AG04450 (cell line): ENCODE data around the gene UBXN4. TPM values are rescaled to one million over a fixed set of nuclear protein-coding genes. Genes with fewer than 3 reads are reported as not detected.

Experiments used
- CTCF ChIA-PET: fragments of 300-600, 350-600 bp; formaldehyde crosslinking; extraction: SDS; loops from one replicate; lab custom pipeline; 2022; ENCODE audit warnings: antibody characterized with exemption, inconsistent platforms; lab: Charles Lee
- POLR2A ChIA-PET: fragments of 350-600 bp; formaldehyde crosslinking; extraction: SDS; loops from one replicate; lab custom pipeline; 2021; ENCODE audit warnings: antibody characterized with exemption, inconsistent platforms; lab: Yijun Ruan, JAX
- DNase-seq: peaks from one replicate; pipeline ENCODE4 v3.0.0-alpha.2; 2011; ENCODE audit warnings: low read depth, low spot score
- H3K27ac ChIP-seq: one replicate; pipeline ENCODE4 v1.5.1; 2012; ENCODE audit warnings: low read depth, low read length, control low read depth
- H3K27me3 ChIP-seq: one replicate; pipeline ENCODE4 v1.6.0; 2012; ENCODE audit warnings: low read length; ENCODE audit not compliant: control insufficient read depth, insufficient read depth
- H3K4me3 ChIP-seq: 2 replicates; pipeline ENCODE4 v1.5.1; 2011; ENCODE audit warnings: mild to moderate bottlenecking, low read depth, low read length, control low read depth
- H3K9me3 ChIP-seq: 2 replicates; pipeline ENCODE4 v1.5.1; 2012; ENCODE audit warnings: low read length; ENCODE audit not compliant: control insufficient read depth, insufficient read depth
- polyA plus RNA-seq: library from polyadenylated mRNA; depleted of rRNA; stranded (reverse); fragments of >200 nt; gene quantifications from 2 replicates; pipeline ENCODE4 v1.2.3, GENCODE V29; 2011
- TF ChIP-seq, protein P1 (sequence below): IDR thresholded peaks from 2 replicates; pipeline ENCODE4 v1.5.1; 2011; ENCODE audit warnings: low read depth, low read length, control low read depth, inconsistent platforms

The UBXN4 gene
- polyA plus RNA-seq, 1 experiment, result 141 TPM

DNA sequence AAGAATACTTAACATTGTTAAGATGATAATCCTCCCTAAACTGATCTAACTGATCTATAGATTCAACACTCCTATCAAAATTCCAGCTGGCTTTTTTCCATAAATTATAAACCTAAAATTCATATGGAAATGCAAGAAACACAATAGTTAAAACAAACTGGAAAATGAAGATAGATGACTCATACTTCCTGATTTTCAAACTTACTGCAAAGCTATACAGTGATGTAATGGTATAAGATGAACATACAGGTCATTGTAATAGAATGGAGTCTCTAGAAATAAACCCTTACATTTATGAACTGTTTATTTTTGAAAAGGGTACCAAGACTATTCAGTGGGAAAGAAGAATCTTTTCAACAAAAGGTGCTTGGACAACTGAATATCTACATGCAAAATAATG, 32.3 kb downstream of the UBXN4 start:
- Histone ChIP-seq H3K9me3 (no peaks in the 10 kb centered on the region), H3K4me3 (no peak overlapping the region), H3K27ac (no peak overlapping the region), H3K27me3 (no peaks in the 10 kb centered on the region)
- no peak for DNase-seq
- TF ChIP-seq, protein P1, sequence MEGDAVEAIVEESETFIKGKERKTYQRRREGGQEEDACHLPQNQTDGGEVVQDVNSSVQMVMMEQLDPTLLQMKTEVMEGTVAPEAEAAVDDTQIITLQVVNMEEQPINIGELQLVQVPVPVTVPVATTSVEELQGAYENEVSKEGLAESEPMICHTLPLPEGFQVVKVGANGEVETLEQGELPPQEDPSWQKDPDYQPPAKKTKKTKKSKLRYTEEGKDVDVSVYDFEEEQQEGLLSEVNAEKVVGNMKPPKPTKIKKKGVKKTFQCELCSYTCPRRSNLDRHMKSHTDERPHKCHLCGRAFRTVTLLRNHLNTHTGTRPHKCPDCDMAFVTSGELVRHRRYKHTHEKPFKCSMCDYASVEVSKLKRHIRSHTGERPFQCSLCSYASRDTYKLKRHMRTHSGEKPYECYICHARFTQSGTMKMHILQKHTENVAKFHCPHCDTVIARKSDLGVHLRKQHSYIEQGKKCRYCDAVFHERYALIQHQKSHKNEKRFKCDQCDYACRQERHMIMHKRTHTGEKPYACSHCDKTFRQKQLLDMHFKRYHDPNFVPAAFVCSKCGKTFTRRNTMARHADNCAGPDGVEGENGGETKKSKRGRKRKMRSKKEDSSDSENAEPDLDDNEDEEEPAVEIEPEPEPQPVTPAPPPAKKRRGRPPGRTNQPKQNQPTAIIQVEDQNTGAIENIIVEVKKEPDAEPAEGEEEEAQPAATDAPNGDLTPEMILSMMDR, result no peak
- CTCF ChIA-PET, result interaction anchor here (1.5 to 3.2 kb wide), 2 partner anchors 9 to 24 kb away, joined by 3 to 12 read pairs; no protein-coding TSS in a partner anchor
- POLR2A ChIA-PET, result interaction anchor here (1.0 kb wide), 1 partner anchor 10 kb away, joined by 3 read pairs; no protein-coding TSS in a partner anchor

DNA sequence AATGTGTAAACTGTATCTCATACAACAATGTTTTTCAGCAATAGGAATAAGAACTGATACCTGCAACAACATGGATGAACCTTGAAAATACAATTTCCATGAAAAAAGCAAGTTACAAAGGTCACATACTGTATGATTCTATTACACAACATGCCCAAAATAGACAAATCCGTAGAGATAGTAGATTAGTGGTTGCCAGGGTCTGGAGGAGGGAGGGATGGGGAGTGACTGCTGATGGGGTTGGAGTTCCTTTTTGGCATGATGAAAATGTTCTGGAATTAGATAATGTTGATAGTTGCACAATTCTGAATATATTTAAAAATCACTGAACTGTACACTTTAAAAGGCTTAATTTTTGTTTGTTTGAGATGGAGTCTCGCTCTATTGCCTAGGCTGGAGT, 33.8 kb downstream of the UBXN4 start:
- Histone ChIP-seq H3K9me3 (no peaks in the 10 kb centered on the region), H3K4me3 (no peak overlapping the region), H3K27ac (no peak overlapping the region), H3K27me3 (no peaks in the 10 kb centered on the region)
- TF ChIP-seq, protein P1, result no peak
- ChIA-PET CTCF (interaction anchor here (0.6 to 0.7 kb wide), 2 partner anchors 8 to 20 kb away, joined by 3 read pairs; no protein-coding TSS in a partner anchor), POLR2A (interaction anchor here (1.2 kb wide), 1 partner anchor 11 kb away, joined by 4 read pairs; no protein-coding TSS in a partner anchor)
- DNase-seq, result no peak

GRCh38 chr2:135776367-135776766, 34.7 kb downstream of the UBXN4 start:
- Histone ChIP-seq H3K9me3 (no peaks in the 10 kb centered on the region), H3K27me3 (no peaks in the 10 kb centered on the region), H3K27ac (no peak overlapping the region), H3K4me3 (no peak overlapping the region)
- CTCF ChIA-PET, result no interaction called here
- POLR2A ChIA-PET, result interaction anchor here (1.2 kb wide), 1 partner anchor 10 kb away, joined by 4 read pairs; no protein-coding TSS in a partner anchor
- TF ChIP-seq, protein P1, result no peak
- DNase-seq, result no peak

GRCh38 chr2:135782231-135782630, 40.6 kb downstream of the UBXN4 start:
- TF ChIP-seq, protein P1, result no peak
- Histone ChIP-seq H3K27ac (no peak overlapping the region), H3K4me3 (no peak overlapping the region), H3K27me3 (no peaks in the 10 kb centered on the region), H3K9me3 (peaks cover 6% of the 10 kb centered on the region)
- POLR2A ChIA-PET, result interaction anchor here (0.6 kb wide), 1 partner anchor 13 kb away, joined by 6 read pairs; no protein-coding TSS in a partner anchor
- CTCF ChIA-PET, result interaction anchor here (1.2 to 6.9 kb wide), 3 partner anchors 8 to 132 kb away, joined by 3 to 72 read pairs (median 3); no protein-coding TSS in a partner anchor
- no peak for DNase-seq

- H3K27me3 ChIP-seq, result no peaks in the 10 kb centered on the region
- H3K9me3 ChIP-seq, result peaks cover 6% of the 10 kb centered on the region
- CTCF ChIA-PET, result interaction anchor here (0.6 to 6.9 kb wide), 3 partner anchors 8 to 15 kb away, joined by 3 to 72 read pairs (median 3); no protein-coding TSS in a partner anchor
- DNase-seq, result no peak
- no peak overlapping the region for H3K4me3 ChIP-seq
- POLR2A ChIA-PET, result no interaction called here
- TF ChIP-seq, protein P1, result no peak
- H3K27ac ChIP-seq, result no peak overlapping the region
Observed at GRCh38 chr2:135783439-135783838, 41.8 kb downstream of the UBXN4 start.
